GM19025 (cell line): ENCODE results near the gene SLC45A3.

ENCODE experiments used
- ATAC-seq: cut with Tn5 transposase; IDR thresholded peaks from one replicate; pipeline ENCODE4 v1.9.1; 2021; ENCODE audit warnings: mild to moderate bottlenecking, low read depth, moderate library complexity; ENCODE audit not compliant: unreplicated experiment

SLC45A3 gene

GRCh38 chr1:205615789-205616188 lies 64.5 kb downstream of the SLC45A3 start:
- ATAC-seq, result no peak

- no peak for ATAC-seq
Measured at GRCh38 chr1:205613854-205614412, 66.4 kb downstream of the SLC45A3 start.

GRCh38 chr1:205612556-205612955 lies 67.8 kb downstream of the SLC45A3 start:
- ATAC-seq, result no peak

- no peak for ATAC-seq
Measured at GRCh38 chr1:205612104-205612503, 68.2 kb downstream of the SLC45A3 start.

- no peak for ATAC-seq
Measured at GRCh38 chr1:205610901-205611466, 69.3 kb downstream of the SLC45A3 start.

- ATAC-seq, result no peak
Measured at GRCh38 chr1:205610036-205610435, 70.3 kb downstream of the SLC45A3 start.
